ENCODE measurements around the gene LNX2.

The LNX2 gene

DNA sequence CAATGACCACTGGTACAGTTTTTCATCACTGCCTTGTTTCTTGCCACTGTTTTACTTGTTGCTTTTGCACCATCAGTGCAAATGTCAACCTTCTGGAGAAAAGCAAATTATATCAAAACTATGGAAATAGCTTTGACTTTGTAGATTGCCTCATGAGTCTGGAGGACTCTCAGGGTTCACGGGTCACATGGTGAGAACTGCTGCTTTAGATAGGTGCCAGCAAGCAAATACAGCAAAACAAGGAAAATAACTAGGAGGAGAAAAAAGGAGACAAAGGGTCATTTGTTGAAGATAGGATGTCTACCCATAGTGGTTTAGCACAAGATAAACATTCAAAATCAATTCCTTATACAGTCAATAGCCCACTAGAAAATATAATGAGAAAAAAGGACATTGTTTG lies 34.5 kb upstream of the LNX2 start:
- H2BK5ac ChIP-seq (ENCODE audit: low read depth, low read length, poor library complexity) = no peak overlapping the region
- H2BK120ac ChIP-seq (ENCODE audit: insufficient read depth, low read length, poor library complexity) = no peak overlapping the region
- H3K4ac ChIP-seq (ENCODE audit: low read depth, low read length) = no peak overlapping the region
- no peak overlapping the region for H2AFZ ChIP-seq (ENCODE audit: insufficient read depth, low read length, poor library complexity)
- no peak overlapping the region for H4K91ac ChIP-seq (ENCODE audit: low read depth, low read length)
- H3K4me3 ChIP-seq (ENCODE audit: low read depth, low read length) = no peak overlapping the region
- no peak overlapping the region for H3K18ac ChIP-seq (ENCODE audit: low read length)
- no peaks in the 10 kb centered on the region for H3K27me3 ChIP-seq (ENCODE audit: insufficient read depth, low read length)
- DNase-seq = no peak
- no peak overlapping the region for H3K27ac ChIP-seq (ENCODE audit: low read depth, low read length)
- H2AK5ac ChIP-seq (ENCODE audit: low read length) = no peak overlapping the region
- H2BK12ac ChIP-seq (ENCODE audit: low read length) = no peak overlapping the region
- no peak overlapping the region for H4K8ac ChIP-seq (ENCODE audit: low read depth, low read length)
- H3K23ac ChIP-seq (ENCODE audit: low read length) = no peak overlapping the region
- H3K79me1 ChIP-seq (ENCODE audit: low read length) = no peaks in the 10 kb centered on the region
- no peak overlapping the region for H3K4me2 ChIP-seq (ENCODE audit: low read length)
- H4K12ac ChIP-seq (ENCODE audit: low read depth, low read length) = no peak overlapping the region
- H3K9ac ChIP-seq (ENCODE audit: low read length) = no peak overlapping the region
- no peak overlapping the region for H3K14ac ChIP-seq (ENCODE audit: low read length)
- H3K79me2 ChIP-seq (ENCODE audit: control insufficient read depth, insufficient read depth, low read length, poor library complexity) = no peaks in the 10 kb centered on the region
- WGBS (ENCODE audit: extremely low coverage, insufficient coverage, insufficient read length) = no CpG with 5 or more reads among the region's 1 CpG
- no peaks in the 10 kb centered on the region for H3K4me1 ChIP-seq (ENCODE audit: control insufficient read depth in 1 of 2, insufficient read depth in 2 of 2, low read length in 2 of 2)
- H3K36me3 ChIP-seq (ENCODE audit: control insufficient read depth in 1 of 2, insufficient read depth in 2 of 2, low read length in 2 of 2) = peaks cover 0 to 8% of the 10 kb centered on the region in 2 experiments
- H3K9me3 ChIP-seq (ENCODE audit: insufficient read depth, low read depth, low read length) = peaks cover 2% of the 10 kb centered on the region

DNA sequence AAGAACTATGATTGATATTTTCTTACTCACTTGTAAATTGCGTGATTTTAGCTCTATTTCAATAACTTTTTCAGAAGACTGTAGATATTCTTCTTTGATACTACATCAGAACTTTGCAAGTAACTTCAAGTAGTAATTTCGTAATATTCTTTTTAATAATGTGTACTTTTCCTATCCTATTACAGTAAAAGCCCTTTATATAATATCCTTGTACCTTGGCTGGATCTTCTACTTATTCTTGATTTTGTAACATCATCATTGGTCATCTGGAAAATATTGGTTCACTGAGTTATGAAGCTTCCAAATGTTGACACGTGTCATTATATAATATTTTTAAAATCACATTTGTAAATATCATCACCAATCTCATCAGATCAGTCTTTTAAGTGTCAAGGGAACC lies 33.7 kb upstream of the LNX2 start:
- no CpG with 5 or more reads among the region's 3 CpGs for WGBS (ENCODE audit: extremely low coverage, insufficient coverage, insufficient read length)
- no peak overlapping the region for H2BK12ac ChIP-seq (ENCODE audit: low read length)
- H4K91ac ChIP-seq (ENCODE audit: low read depth, low read length) = no peak overlapping the region
- no peak overlapping the region for H3K4me3 ChIP-seq (ENCODE audit: low read depth, low read length)
- no peak overlapping the region for H3K18ac ChIP-seq (ENCODE audit: low read length)
- no peak overlapping the region for H2BK120ac ChIP-seq (ENCODE audit: insufficient read depth, low read length, poor library complexity)
- peaks cover 2% of the 10 kb centered on the region for H3K9me3 ChIP-seq (ENCODE audit: insufficient read depth, low read depth, low read length)
- H3K14ac ChIP-seq (ENCODE audit: low read length) = no peak overlapping the region
- no peak overlapping the region for H4K12ac ChIP-seq (ENCODE audit: low read depth, low read length)
- H3K79me2 ChIP-seq (ENCODE audit: control insufficient read depth, insufficient read depth, low read length, poor library complexity) = no peaks in the 10 kb centered on the region
- H2BK5ac ChIP-seq (ENCODE audit: low read depth, low read length, poor library complexity) = no peak overlapping the region
- DNase-seq = no peak
- H3K9ac ChIP-seq (ENCODE audit: low read length) = no peak overlapping the region
- no peak overlapping the region for H4K8ac ChIP-seq (ENCODE audit: low read depth, low read length)
- no peak overlapping the region for H3K4me2 ChIP-seq (ENCODE audit: low read length)
- H3K36me3 ChIP-seq (ENCODE audit: control insufficient read depth in 1 of 2, insufficient read depth in 2 of 2, low read length in 2 of 2) = peaks cover 0 to 11% of the 10 kb centered on the region in 2 experiments
- no peaks in the 10 kb centered on the region for H3K4me1 ChIP-seq (ENCODE audit: control insufficient read depth in 1 of 2, insufficient read depth in 2 of 2, low read length in 2 of 2)
- no peak overlapping the region for H2AFZ ChIP-seq (ENCODE audit: insufficient read depth, low read length, poor library complexity)
- H3K23ac ChIP-seq (ENCODE audit: low read length) = no peak overlapping the region
- no peak overlapping the region for H3K27ac ChIP-seq (ENCODE audit: low read depth, low read length)
- H3K79me1 ChIP-seq (ENCODE audit: low read length) = no peaks in the 10 kb centered on the region
- no peak overlapping the region for H3K4ac ChIP-seq (ENCODE audit: low read depth, low read length)
- no peak overlapping the region for H2AK5ac ChIP-seq (ENCODE audit: low read length)
- H3K27me3 ChIP-seq (ENCODE audit: insufficient read depth, low read length) = no peaks in the 10 kb centered on the region

DNA sequence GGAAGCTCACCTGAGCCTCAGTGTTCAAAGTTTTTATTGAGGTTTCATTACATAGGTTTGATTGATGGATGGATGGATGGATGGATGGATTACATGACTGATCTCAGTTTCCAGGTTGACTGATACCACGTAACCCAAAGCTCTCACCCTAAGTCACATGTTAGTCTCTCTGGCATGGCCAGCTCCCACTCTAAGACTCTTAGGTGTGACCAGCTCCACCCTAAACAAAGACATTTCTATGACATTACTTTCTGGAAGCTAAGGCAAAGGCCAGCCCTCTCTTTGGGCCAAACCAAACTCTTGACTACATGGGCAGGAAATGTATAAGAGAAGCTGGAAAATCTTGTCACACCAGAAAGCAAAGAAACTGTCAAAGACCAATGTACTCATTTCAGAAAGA lies 30.0 kb upstream of the LNX2 start:
- no peak for DNase-seq
- H3K4me2 ChIP-seq (ENCODE audit: low read length) = no peak overlapping the region
- H3K79me1 ChIP-seq (ENCODE audit: low read length) = no peaks in the 10 kb centered on the region
- H2BK120ac ChIP-seq (ENCODE audit: insufficient read depth, low read length, poor library complexity) = no peak overlapping the region
- WGBS (ENCODE audit: extremely low coverage, insufficient coverage, insufficient read length) = no CpG with 5 or more reads among the region's 1 CpG
- no peaks in the 10 kb centered on the region for H3K4me1 ChIP-seq (ENCODE audit: control insufficient read depth in 1 of 2, insufficient read depth in 2 of 2, low read length in 2 of 2)
- H3K4ac ChIP-seq (ENCODE audit: low read depth, low read length) = no peak overlapping the region
- H3K9me3 ChIP-seq (ENCODE audit: insufficient read depth, low read depth, low read length) = peaks cover 2% of the 10 kb centered on the region
- H4K12ac ChIP-seq (ENCODE audit: low read depth, low read length) = no peak overlapping the region
- H3K18ac ChIP-seq (ENCODE audit: low read length) = no peak overlapping the region
- no peak overlapping the region for H3K14ac ChIP-seq (ENCODE audit: low read length)
- no peak overlapping the region for H3K23ac ChIP-seq (ENCODE audit: low read length)
- no peak overlapping the region for H4K8ac ChIP-seq (ENCODE audit: low read depth, low read length)
- no peak overlapping the region for H4K91ac ChIP-seq (ENCODE audit: low read depth, low read length)
- no peak overlapping the region for H3K4me3 ChIP-seq (ENCODE audit: low read depth, low read length)
- H3K27me3 ChIP-seq (ENCODE audit: insufficient read depth, low read length) = no peaks in the 10 kb centered on the region
- no peak overlapping the region for H2BK12ac ChIP-seq (ENCODE audit: low read length)
- H3K36me3 ChIP-seq (ENCODE audit: control insufficient read depth in 1 of 2, insufficient read depth in 2 of 2, low read length in 2 of 2) = peaks cover 0 to 13% of the 10 kb centered on the region in 2 experiments
- no peaks in the 10 kb centered on the region for H3K79me2 ChIP-seq (ENCODE audit: control insufficient read depth, insufficient read depth, low read length, poor library complexity)
- H2BK5ac ChIP-seq (ENCODE audit: low read depth, low read length, poor library complexity) = no peak overlapping the region
- H2AFZ ChIP-seq (ENCODE audit: insufficient read depth, low read length, poor library complexity) = no peak overlapping the region
- no peak overlapping the region for H3K27ac ChIP-seq (ENCODE audit: low read depth, low read length)
- no peak overlapping the region for H2AK5ac ChIP-seq (ENCODE audit: low read length)
- no peak overlapping the region for H3K9ac ChIP-seq (ENCODE audit: low read length)

DNA sequence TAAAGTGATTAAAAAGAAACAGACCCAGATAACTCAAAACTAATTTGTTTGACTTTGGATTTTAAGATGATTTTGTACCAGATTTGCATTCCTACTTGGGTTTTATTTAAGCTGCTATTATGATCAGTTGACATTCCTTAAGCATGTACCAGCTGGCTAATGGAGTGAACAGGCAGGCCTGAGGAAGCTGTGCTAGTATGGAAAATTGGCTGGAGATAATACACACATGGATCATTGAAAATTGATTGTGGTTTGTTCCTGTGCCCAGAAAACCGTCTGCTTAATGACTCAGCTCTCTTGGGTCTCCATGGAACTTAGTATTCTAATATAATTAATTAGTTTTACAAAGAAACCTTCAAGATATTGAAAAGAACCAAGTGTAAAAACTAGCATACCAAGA lies 24.0 kb upstream of the LNX2 start:
- Histone ChIP-seq H4K91ac (ENCODE audit: low read depth, low read length) (no peak overlapping the region), H3K4me1 (ENCODE audit: control insufficient read depth in 1 of 2, insufficient read depth in 2 of 2, low read length in 2 of 2) (peaks cover 0 to 3% of the 10 kb centered on the region in 2 experiments), H3K18ac (ENCODE audit: low read length) (no peak overlapping the region), H3K36me3 (ENCODE audit: control insufficient read depth in 1 of 2, insufficient read depth in 2 of 2, low read length in 2 of 2) (peaks cover 0 to 3% of the 10 kb centered on the region in 2 experiments), H3K79me2 (ENCODE audit: control insufficient read depth, insufficient read depth, low read length, poor library complexity) (no peaks in the 10 kb centered on the region), H2BK5ac (ENCODE audit: low read depth, low read length, poor library complexity) (no peak overlapping the region), H2AK5ac (ENCODE audit: low read length) (no peak overlapping the region), H3K14ac (ENCODE audit: low read length) (no peak overlapping the region), H4K8ac (ENCODE audit: low read depth, low read length) (no peak overlapping the region), H3K4ac (ENCODE audit: low read depth, low read length) (no peak overlapping the region), H3K23ac (ENCODE audit: low read length) (no peak overlapping the region), H2AFZ (ENCODE audit: insufficient read depth, low read length, poor library complexity) (no peak overlapping the region), H2BK120ac (ENCODE audit: insufficient read depth, low read length, poor library complexity) (no peak overlapping the region), H2BK12ac (ENCODE audit: low read length) (no peak overlapping the region), H3K27me3 (ENCODE audit: insufficient read depth, low read length) (no peaks in the 10 kb centered on the region), H4K12ac (ENCODE audit: low read depth, low read length) (no peak overlapping the region), H3K4me3 (ENCODE audit: low read depth, low read length) (no peak overlapping the region), H3K27ac (ENCODE audit: low read depth, low read length) (no peak overlapping the region), H3K9me3 (ENCODE audit: insufficient read depth, low read depth, low read length) (no peaks in the 10 kb centered on the region), H3K4me2 (ENCODE audit: low read length) (no peak overlapping the region), H3K79me1 (ENCODE audit: low read length) (no peaks in the 10 kb centered on the region), H3K9ac (ENCODE audit: low read length) (no peak overlapping the region)
- WGBS (ENCODE audit: extremely low coverage, insufficient coverage, insufficient read length) = no CpG with 5 or more reads among the region's 1 CpG
- no peak for DNase-seq

Data from trophoblast cell (in vitro differentiated cells and primary cell).